ENCODE data around the gene RAPGEF2.

The RAPGEF2 gene

GRCh38 chr4:159222043-159222552 lies 119.2 kb downstream of the RAPGEF2 start:
- no peak for TF ChIP-seq OSR1 (CRISPR knock-in tag; IDR thresholded peaks at IDR 0.05)
- TF ChIP-seq TSHZ2 (CRISPR knock-in tag; IDR thresholded peaks at IDR 0.05), result no peak
- no peak for TF ChIP-seq ARNTL (CRISPR knock-in tag; IDR thresholded peaks at IDR 0.05; ENCODE audit: borderline replicate concordance, low read depth)
- TF ChIP-seq TCF4 (CRISPR knock-in tag; IDR thresholded peaks at IDR 0.05; ENCODE audit: borderline replicate concordance), result no peak
- TF ChIP-seq RARB (CRISPR knock-in tag; IDR thresholded peaks at IDR 0.05), result no peak
- TF ChIP-seq ZC3H10 (CRISPR knock-in tag; IDR thresholded peaks at IDR 0.05), result no peak
- TF ChIP-seq ZNF70 (CRISPR knock-in tag; IDR thresholded peaks at IDR 0.05), result no peak
- TF ChIP-seq ZFP30 (CRISPR knock-in tag; IDR thresholded peaks at IDR 0.05), result no peak
- no peak for TF ChIP-seq PPARA (CRISPR knock-in tag; IDR thresholded peaks at IDR 0.05; ENCODE audit: borderline replicate concordance)
- TF ChIP-seq POU6F1 (CRISPR knock-in tag; IDR thresholded peaks at IDR 0.05; ENCODE audit: borderline replicate concordance, low read depth), result no peak
- no peak for TF ChIP-seq CSDC2 (CRISPR knock-in tag; IDR thresholded peaks at IDR 0.05)
- no peak for TF ChIP-seq ZNF8 (CRISPR knock-in tag; IDR thresholded peaks at IDR 0.05)
- TF ChIP-seq ESRRG (CRISPR knock-in tag; IDR thresholded peaks at IDR 0.05), result no peak
- no peak for TF ChIP-seq TOX (CRISPR knock-in tag; IDR thresholded peaks at IDR 0.05; ENCODE audit: borderline replicate concordance)
- no peak for TF ChIP-seq ZFP3 (CRISPR knock-in tag; IDR thresholded peaks at IDR 0.05)
- no peak for TF ChIP-seq SNAI2 (CRISPR knock-in tag; IDR thresholded peaks at IDR 0.05)
- no peak for TF ChIP-seq ISL1 (CRISPR knock-in tag; IDR thresholded peaks at IDR 0.05)
- no peak for TF ChIP-seq PATZ1 (CRISPR knock-in tag; IDR thresholded peaks at IDR 0.05; ENCODE audit: borderline replicate concordance)
- no peak for TF ChIP-seq ZNF565 (CRISPR knock-in tag; conservative IDR thresholded peaks at IDR 0.05; ENCODE audit: low read depth)
- no peak for ATAC-seq

GRCh38 chr4:159224408-159224807 lies 121.5 kb downstream of the RAPGEF2 start:
- no peak for ATAC-seq
- no peak for TF ChIP-seq CSRNP3 (CRISPR knock-in tag; IDR thresholded peaks at IDR 0.05)
- TF ChIP-seq TOX (CRISPR knock-in tag; IDR thresholded peaks at IDR 0.05; ENCODE audit: borderline replicate concordance), result no peak
- no peak for TF ChIP-seq CREB5 (CRISPR knock-in tag; IDR thresholded peaks at IDR 0.05; ENCODE audit: low read depth)
- TF ChIP-seq ISL1 (CRISPR knock-in tag; IDR thresholded peaks at IDR 0.05), result no peak
- TF ChIP-seq ESRRG (CRISPR knock-in tag; IDR thresholded peaks at IDR 0.05), result no peak
- no peak for TF ChIP-seq POU6F1 (CRISPR knock-in tag; IDR thresholded peaks at IDR 0.05; ENCODE audit: borderline replicate concordance, low read depth)
- no peak for TF ChIP-seq GLIS3 (CRISPR knock-in tag; IDR thresholded peaks at IDR 0.05)
- TF ChIP-seq ZC3H10 (CRISPR knock-in tag; IDR thresholded peaks at IDR 0.05), result no peak
- TF ChIP-seq PATZ1 (CRISPR knock-in tag; IDR thresholded peaks at IDR 0.05; ENCODE audit: borderline replicate concordance), result no peak
- no peak for TF ChIP-seq TSHZ2 (CRISPR knock-in tag; IDR thresholded peaks at IDR 0.05)
- TF ChIP-seq OSR1 (CRISPR knock-in tag; IDR thresholded peaks at IDR 0.05), result no peak
- no peak for TF ChIP-seq BACH2 (CRISPR knock-in tag; IDR thresholded peaks at IDR 0.05; ENCODE audit: borderline replicate concordance)
- no peak for TF ChIP-seq ZFP3 (CRISPR knock-in tag; IDR thresholded peaks at IDR 0.05)
- no peak for TF ChIP-seq ZFP30 (CRISPR knock-in tag; IDR thresholded peaks at IDR 0.05)
- TF ChIP-seq SNAI2 (CRISPR knock-in tag; IDR thresholded peaks at IDR 0.05), result no peak
- no peak for TF ChIP-seq CSDC2 (CRISPR knock-in tag; IDR thresholded peaks at IDR 0.05)
